ENCODE measurements around the gene SLC38A5. TPM values are rescaled to one million over a fixed set of nuclear protein-coding genes. Genes with fewer than 3 reads are reported as not detected.

SLC38A5 gene
- total RNA-seq, 4 donors from 2014 or later, result 5.7 to 14.3 (median 11.3) TPM

DNA sequence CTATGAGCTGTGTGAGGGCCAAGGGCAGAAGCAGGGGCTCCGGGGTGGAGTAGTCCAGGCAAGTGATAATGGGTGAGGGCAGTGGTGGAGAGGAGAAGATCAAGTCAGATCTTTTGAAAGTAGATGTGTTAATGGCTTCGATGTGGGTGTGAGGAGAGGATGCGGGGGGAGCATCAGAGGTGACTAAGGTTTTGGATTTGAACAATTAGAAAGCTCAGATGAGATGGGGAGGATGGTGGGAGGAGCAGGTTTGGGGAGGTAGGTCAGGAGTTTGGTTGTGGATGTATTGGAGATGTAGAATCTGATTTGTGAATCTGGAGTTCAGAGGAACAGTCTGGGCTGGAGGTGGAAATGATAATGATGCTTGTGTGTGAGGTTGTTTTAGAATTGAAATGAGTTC, 10.5 kb upstream of the SLC38A5 start:
- TF ChIP-seq, protein P1, sequence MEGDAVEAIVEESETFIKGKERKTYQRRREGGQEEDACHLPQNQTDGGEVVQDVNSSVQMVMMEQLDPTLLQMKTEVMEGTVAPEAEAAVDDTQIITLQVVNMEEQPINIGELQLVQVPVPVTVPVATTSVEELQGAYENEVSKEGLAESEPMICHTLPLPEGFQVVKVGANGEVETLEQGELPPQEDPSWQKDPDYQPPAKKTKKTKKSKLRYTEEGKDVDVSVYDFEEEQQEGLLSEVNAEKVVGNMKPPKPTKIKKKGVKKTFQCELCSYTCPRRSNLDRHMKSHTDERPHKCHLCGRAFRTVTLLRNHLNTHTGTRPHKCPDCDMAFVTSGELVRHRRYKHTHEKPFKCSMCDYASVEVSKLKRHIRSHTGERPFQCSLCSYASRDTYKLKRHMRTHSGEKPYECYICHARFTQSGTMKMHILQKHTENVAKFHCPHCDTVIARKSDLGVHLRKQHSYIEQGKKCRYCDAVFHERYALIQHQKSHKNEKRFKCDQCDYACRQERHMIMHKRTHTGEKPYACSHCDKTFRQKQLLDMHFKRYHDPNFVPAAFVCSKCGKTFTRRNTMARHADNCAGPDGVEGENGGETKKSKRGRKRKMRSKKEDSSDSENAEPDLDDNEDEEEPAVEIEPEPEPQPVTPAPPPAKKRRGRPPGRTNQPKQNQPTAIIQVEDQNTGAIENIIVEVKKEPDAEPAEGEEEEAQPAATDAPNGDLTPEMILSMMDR (IDR thresholded peaks at IDR 0.05), result no peak
- TF ChIP-seq POLR2A (IDR thresholded peaks at IDR 0.05), result no peak
- TF ChIP-seq EP300 (IDR thresholded peaks at IDR 0.05; ENCODE audit: low read depth), result no peak
- no peak for TF ChIP-seq POLR2AphosphoS5 (IDR thresholded peaks at IDR 0.05)
- H3K27ac ChIP-seq, result no peak overlapping the region
- H3K36me3 ChIP-seq, result no peaks in the 10 kb centered on the region
- no peak overlapping the region for H3K4me3 ChIP-seq
- H3K27me3 ChIP-seq, result no peaks in the 10 kb centered on the region
- peaks cover 0 to 9% (median 4%) of the 10 kb centered on the region in 4 donors for H3K4me1 ChIP-seq
- DNase-seq, result no peak
- H3K9me3 ChIP-seq, result no peaks in the 10 kb centered on the region
- intact Hi-C loops (cut with DNase I; ENCODE audit: low total_unique reads) (no loop called here), in situ Hi-C loops (cut with MboI; ENCODE audit: low pct_ligation_motif_present in 1 of 4, low pct_unique_long_range_greater_than_20kb in 1 of 4, low sequenced_read_pairs in 3 of 4) (loop anchor here in 2 of 4 donors (25.0 kb wide), 1 partner anchor 393 kb away; no protein-coding TSS in a partner anchor)
- WGBS, 2 donors (ENCODE audit: low coverage in 1 of 2), result 88 to 100% methylated on average over 1 to 3 of the region's 3 CpGs

DNA sequence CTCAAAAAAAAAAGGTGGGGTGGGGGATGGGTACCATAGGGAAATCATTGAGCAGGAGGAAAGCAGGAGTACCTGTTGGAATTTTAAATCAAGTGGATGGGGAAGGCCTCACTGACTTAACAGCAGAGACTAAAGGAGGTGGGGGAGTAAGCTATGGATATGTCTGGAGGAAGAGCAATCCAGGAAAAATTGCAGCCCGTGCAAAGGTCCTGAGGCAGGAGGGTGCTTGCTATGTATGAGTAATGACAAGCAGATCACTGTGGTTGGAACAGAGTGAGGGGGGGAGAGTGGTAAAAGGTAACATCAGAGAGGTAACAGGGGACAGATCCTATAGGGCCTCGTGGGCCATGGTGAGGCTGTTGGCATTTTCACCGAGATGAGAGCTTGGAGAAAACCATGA, 10.1 kb upstream of the SLC38A5 start:
- H3K9me3 ChIP-seq, result no peaks in the 10 kb centered on the region
- H3K27ac ChIP-seq, result no peak overlapping the region
- H3K36me3 ChIP-seq, result no peaks in the 10 kb centered on the region
- in situ Hi-C loops (cut with MboI; ENCODE audit: low pct_ligation_motif_present in 1 of 4, low pct_unique_long_range_greater_than_20kb in 1 of 4, low sequenced_read_pairs in 3 of 4) (loop anchor here in 2 of 4 donors (25.0 kb wide), 1 partner anchor 393 kb away; no protein-coding TSS in a partner anchor), intact Hi-C loops (cut with DNase I; ENCODE audit: low total_unique reads) (no loop called here)
- no peak for DNase-seq
- no peaks in the 10 kb centered on the region for H3K27me3 ChIP-seq
- no peak overlapping the region for H3K4me3 ChIP-seq
- peaks cover 0 to 11% (median 5%) of the 10 kb centered on the region in 4 donors for H3K4me1 ChIP-seq
- no peak for TF ChIP-seq POLR2AphosphoS5 (IDR thresholded peaks at IDR 0.05)
- TF ChIP-seq POLR2A (IDR thresholded peaks at IDR 0.05), result no peak
- TF ChIP-seq, protein P1 (IDR thresholded peaks at IDR 0.05), result no peak
- TF ChIP-seq EP300 (IDR thresholded peaks at IDR 0.05; ENCODE audit: low read depth), result no peak
- WGBS, 2 donors (ENCODE audit: low coverage in 1 of 2), result 83 to 100% methylated on average over 1 to 3 of the region's 3 CpGs

DNA sequence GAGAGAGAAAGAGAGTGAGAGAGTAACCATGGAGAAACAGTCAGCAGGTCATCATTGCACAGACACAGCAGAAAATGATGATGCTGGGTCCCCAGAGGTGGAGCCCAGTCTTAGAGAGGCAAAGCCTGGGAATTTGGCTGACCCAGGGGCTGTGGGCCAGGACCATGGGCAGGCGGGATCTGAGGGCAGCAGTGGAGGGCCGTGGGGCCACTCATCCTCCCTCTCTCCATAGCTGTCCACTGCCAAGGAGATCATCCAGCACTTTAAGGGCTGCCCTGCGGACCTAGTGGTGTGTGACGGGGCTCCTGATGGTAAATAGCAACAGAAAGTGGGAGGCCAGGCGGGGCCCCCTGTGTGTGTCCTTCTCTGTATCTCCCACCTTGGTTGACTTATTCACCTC, 8.7 kb upstream of the SLC38A5 start:
- TF ChIP-seq POLR2AphosphoS5 (IDR thresholded peaks at IDR 0.05), result no peak
- TF ChIP-seq POLR2A (IDR thresholded peaks at IDR 0.05), result no peak
- DNase-seq, result no peak
- Histone ChIP-seq H3K9me3 (no peaks in the 10 kb centered on the region), H3K36me3 (no peaks in the 10 kb centered on the region), H3K27me3 (no peaks in the 10 kb centered on the region), H3K27ac (no peak overlapping the region), H3K4me1 (peaks cover 0 to 16% (median 6%) of the 10 kb centered on the region in 4 donors), H3K4me3 (no peak overlapping the region)
- intact Hi-C loops (cut with DNase I; ENCODE audit: low total_unique reads) (no loop called here), in situ Hi-C loops (cut with MboI; ENCODE audit: low pct_ligation_motif_present in 1 of 4, low pct_unique_long_range_greater_than_20kb in 1 of 4, low sequenced_read_pairs in 3 of 4) (loop anchor here in 2 of 4 donors (25.0 kb wide), 1 partner anchor 392 kb away; no protein-coding TSS in a partner anchor)
- WGBS, 2 donors (ENCODE audit: low coverage in 1 of 2), result 79% methylated on average over 5 of the region's 5 CpGs; no CpG with 5 or more reads in 1 of the 2 donors

DNA sequence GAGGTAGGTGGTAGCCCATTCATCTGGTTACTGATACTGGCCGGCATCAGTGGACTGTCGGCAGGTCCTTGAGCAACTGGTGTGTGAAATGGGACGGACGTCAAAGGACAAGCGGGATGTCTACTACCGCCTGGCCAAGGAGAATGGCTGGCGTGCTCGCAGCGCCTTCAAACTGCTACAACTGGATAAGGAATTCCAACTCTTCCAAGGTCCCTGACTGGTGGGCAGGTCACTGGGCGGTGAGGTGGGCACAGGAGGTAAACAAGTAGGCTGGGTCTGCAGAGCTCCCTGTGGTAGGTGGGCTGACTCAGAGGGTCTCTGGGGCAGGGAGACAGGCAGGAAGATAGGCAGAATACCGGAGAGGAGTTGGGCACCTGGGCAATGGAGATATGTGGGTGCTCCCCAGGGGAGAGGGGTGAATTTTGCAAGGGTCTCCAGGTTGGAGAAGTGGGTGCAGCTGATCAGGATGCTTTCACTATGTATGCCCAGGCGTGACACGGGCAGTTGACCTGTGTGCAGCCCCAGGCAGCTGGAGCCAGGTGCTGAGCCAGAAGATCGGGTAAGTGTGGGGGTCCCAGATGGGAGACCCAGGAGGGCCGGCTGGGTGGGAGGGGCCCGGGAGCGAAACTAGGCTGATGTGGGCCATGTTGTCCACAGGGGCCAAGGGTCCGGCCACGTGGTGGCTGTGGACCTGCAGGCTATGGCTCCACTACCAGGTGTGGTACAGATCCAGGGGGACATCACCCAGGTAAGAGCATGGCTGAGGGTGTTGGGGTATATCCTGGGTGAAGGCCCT, 8.1 kb upstream of the SLC38A5 start:
- 92% methylated on average over 19 of the region's 19 CpGs; no CpG with 5 or more reads in 1 of the 2 donors for WGBS, 2 donors (ENCODE audit: low coverage in 1 of 2)
- TF ChIP-seq EP300 (IDR thresholded peaks at IDR 0.05; ENCODE audit: low read depth) (no peak), POLR2AphosphoS5 (IDR thresholded peaks at IDR 0.05) (no peak), POLR2A (IDR thresholded peaks at IDR 0.05) (no peak)
- TF ChIP-seq, protein P1 (IDR thresholded peaks at IDR 0.05), result no peak
- H3K4me1 ChIP-seq, result peaks cover 0 to 16% (median 6%) of the 10 kb centered on the region in 4 donors
- no peak for DNase-seq
- in situ Hi-C loops (cut with MboI; ENCODE audit: low pct_ligation_motif_present in 1 of 4, low pct_unique_long_range_greater_than_20kb in 1 of 4, low sequenced_read_pairs in 3 of 4) (loop anchor here in 2 of 4 donors (25.0 kb wide), 1 partner anchor 391 kb away; no protein-coding TSS in a partner anchor), intact Hi-C loops (cut with DNase I; ENCODE audit: low total_unique reads) (no loop called here)
- H3K27ac ChIP-seq, result no peak overlapping the region
- no peaks in the 10 kb centered on the region for H3K27me3 ChIP-seq
- no peaks in the 10 kb centered on the region for H3K36me3 ChIP-seq
- no peaks in the 10 kb centered on the region for H3K9me3 ChIP-seq
- H3K4me3 ChIP-seq, result no peak overlapping the region
